Endodermal cell (in vitro differentiated cells): ENCODE measurements around the gene DSCAML1. TPM values are rescaled to one million over a fixed set of nuclear protein-coding genes. Genes with fewer than 3 reads are reported as not detected.

Experiments used
- DNase-seq: peaks from one replicate; pipeline ENCODE4 v3.0.0-alpha.2; 2017
- H3K27ac ChIP-seq: 2 replicates; pipeline ENCODE4 v1.5.1; 2013; ENCODE audit warnings: mild to moderate bottlenecking, low read depth, low read length, moderate library complexity
- H3K27me3 ChIP-seq: 2 replicates; pipeline ENCODE4 v1.6.1; 2013; ENCODE audit warnings: mild to moderate bottlenecking, low read length, moderate library complexity; ENCODE audit not compliant: insufficient read depth, control insufficient read depth, poor library complexity, severe bottlenecking
- H3K36me3 ChIP-seq: 2 replicates; pipeline ENCODE4 v1.7.0; 2013; ENCODE audit warnings: mild to moderate bottlenecking, low read length, moderate library complexity; ENCODE audit not compliant: control insufficient read depth, insufficient read depth
- H3K4me1 ChIP-seq: one replicate; pipeline ENCODE4 v1.7.0; 2013; ENCODE audit warnings: low read length; ENCODE audit not compliant: control insufficient read depth, insufficient read depth
- H3K4me3 ChIP-seq: 2 replicates; pipeline ENCODE4 v1.5.1; 2013; ENCODE audit warnings: mild to moderate bottlenecking, low read length, moderate library complexity
- H3K9ac ChIP-seq: 2 replicates; pipeline ENCODE4 v1.6.1; 2013; ENCODE audit warnings: mild to moderate bottlenecking, low read length, moderate library complexity; ENCODE audit not compliant: poor library complexity, severe bottlenecking; ENCODE audit errors: extremely low read depth
- H3K9me3 ChIP-seq: 2 replicates; pipeline ENCODE4 v1.6.1; 2013; ENCODE audit warnings: mild to moderate bottlenecking, low read length, moderate library complexity; ENCODE audit not compliant: control insufficient read depth
- H3K27ac Mint-ChIP-seq: 2 replicates; pipeline ENCODE4 v1.8.0; 2020; ENCODE audit warnings: mixed read lengths
- H3K27me3 Mint-ChIP-seq: 2 replicates; pipeline ENCODE4 v1.8.0; 2021; ENCODE audit warnings: mild to moderate bottlenecking, mixed read lengths; ENCODE audit not compliant: insufficient read depth
- H3K36me3 Mint-ChIP-seq: 2 replicates; pipeline ENCODE4 v1.8.0; 2020; ENCODE audit warnings: low read depth, mixed read lengths
- H3K4me1 Mint-ChIP-seq: 2 replicates; pipeline ENCODE4 v1.8.0; 2020; ENCODE audit warnings: mixed read lengths
- H3K4me3 Mint-ChIP-seq: 2 replicates; pipeline ENCODE4 v1.8.0; 2020; ENCODE audit warnings: mild to moderate bottlenecking, moderate library complexity, mixed read lengths
- H3K9me3 Mint-ChIP-seq: 2 replicates; pipeline ENCODE4 v1.8.0; 2020; ENCODE audit warnings: mild to moderate bottlenecking, mixed read lengths
- CTCF ChIP-seq: fragments of 200-600 bp; sonication (generic); conservative IDR thresholded peaks from 2 replicates; pipeline ENCODE4 v1.5.0; 2021; ENCODE audit warnings: antibody characterized with exemption, mild to moderate bottlenecking
- WGBS, 2 experiments: methylation state at CpG; one replicate each; pipeline versions ENCODE4 v1.1.5 to v1.1.7; 2013; ENCODE audit warnings: missing lambda C conversion rate in 2 of 2, mixed read lengths in 1 of 2; ENCODE audit not compliant: insufficient coverage in 1 of 2, insufficient read length in 1 of 2; 5-methylcytosine and 5-hydroxymethylcytosine counted together
- total RNA-seq, 2 donors: library from RNA; stranded (reverse); fragmentation: NEBNext Ultra II Directional in 1 of 2; extraction: Animal tissue kit (Norgen Biotek cat#: 25700) in 1 of 2; gene quantifications; 2 replicates in 1 of 2; 3 replicates in 1 of 2; pipeline ENCODE4 v1.2.1, GENCODE V29; 2021

Gene DSCAML1
- total RNA-seq, 2 donors from 2014 or later: 5.6 to 10.9 TPM

- H3K36me3 ChIP-seq: peaks cover 32% of the 10 kb centered on the region
- H3K9me3 ChIP-seq: no peaks in the 10 kb centered on the region
- H3K9me3 Mint-ChIP-seq: peaks cover under 1% of the 10 kb centered on the region
- H3K27me3 Mint-ChIP-seq: no peaks in the 10 kb centered on the region
- H3K4me1 Mint-ChIP-seq: peaks cover 29% of the 10 kb centered on the region
- no peak overlapping the region for H3K4me3 Mint-ChIP-seq
- peaks cover 10% of the 10 kb centered on the region for H3K4me1 ChIP-seq
- H3K9ac ChIP-seq: no peak overlapping the region
- DNase-seq: no peak
- no peaks in the 10 kb centered on the region for H3K27me3 ChIP-seq
- TF ChIP-seq CTCF: no peak
- peaks cover 28% of the 10 kb centered on the region for H3K36me3 Mint-ChIP-seq
- 85 to 100% methylated on average over 3 to 10 of the region's 10 CpGs for WGBS, 2 experiments
- H3K4me3 ChIP-seq: no peak overlapping the region
- H3K27ac Mint-ChIP-seq: no peak overlapping the region
- H3K27ac ChIP-seq: no peak overlapping the region
Measured at GRCh38 chr11:117412176-117412575, 384.8 kb downstream of the DSCAML1 start.

- H3K36me3 ChIP-seq: peaks cover 32% of the 10 kb centered on the region
- TF ChIP-seq CTCF: no peak
- peaks cover under 1% of the 10 kb centered on the region for H3K9me3 ChIP-seq
- no peak overlapping the region for H3K4me3 Mint-ChIP-seq
- no peaks in the 10 kb centered on the region for H3K27me3 Mint-ChIP-seq
- H3K9ac ChIP-seq: no peak overlapping the region
- H3K27ac Mint-ChIP-seq: no peak overlapping the region
- H3K9me3 Mint-ChIP-seq: peaks cover 5% of the 10 kb centered on the region
- H3K4me3 ChIP-seq: no peak overlapping the region
- H3K27me3 ChIP-seq: no peaks in the 10 kb centered on the region
- 90 to 92% methylated on average over 2 to 9 of the region's 10 CpGs for WGBS, 2 experiments
- H3K4me1 Mint-ChIP-seq: peaks cover 25% of the 10 kb centered on the region
- peaks cover 33% of the 10 kb centered on the region for H3K36me3 Mint-ChIP-seq
- H3K4me1 ChIP-seq: peaks cover 6% of the 10 kb centered on the region
- peak; percentile 66 for DNase-seq
- H3K27ac ChIP-seq: no peak overlapping the region
Measured at GRCh38 chr11:117411736-117412135, 385.3 kb downstream of the DSCAML1 start.

DNA sequence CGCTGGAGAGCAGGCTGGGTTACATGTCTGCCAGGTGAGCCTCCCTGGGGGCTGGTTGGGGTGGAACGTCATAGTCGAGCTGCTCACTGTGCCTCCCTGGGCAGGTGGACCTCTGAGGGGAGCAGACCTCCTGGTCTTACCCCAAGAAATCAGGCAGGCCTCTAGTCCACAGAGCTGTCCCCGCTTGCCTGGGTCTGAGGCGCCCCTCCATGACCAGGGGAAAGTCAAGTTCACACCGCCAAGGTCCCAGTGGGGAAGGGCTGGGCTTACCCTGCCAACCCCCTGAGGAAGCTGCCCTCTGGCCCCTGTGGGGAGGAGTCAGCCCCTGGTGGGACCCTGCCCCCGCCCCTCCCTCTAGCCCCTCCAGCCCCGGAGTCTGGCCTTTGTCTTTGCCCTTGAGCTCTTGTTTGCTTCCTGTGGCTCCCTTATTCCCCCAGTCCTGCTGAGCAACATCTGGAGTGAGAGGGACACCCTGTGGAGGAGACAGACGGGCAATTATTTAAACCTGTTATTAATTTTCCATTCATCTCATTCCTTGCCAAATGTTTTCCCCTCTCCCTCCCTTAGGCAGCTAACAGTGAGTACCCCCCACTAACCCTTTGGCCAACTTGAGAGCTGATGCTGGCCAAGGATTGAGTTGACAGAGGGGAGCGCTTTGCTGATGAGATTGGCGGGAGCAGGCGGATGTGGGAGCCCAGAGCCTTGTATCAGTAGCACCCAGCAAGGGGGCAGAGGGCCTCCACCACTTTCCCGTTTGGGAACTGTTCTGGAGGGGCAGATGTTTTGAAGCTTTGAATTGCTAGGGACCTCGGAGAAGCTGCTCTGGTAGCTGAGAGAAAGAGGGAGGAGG lies 385.9 kb downstream of the DSCAML1 start:
- Mint-ChIP-seq H3K9me3 (peaks cover 12% of the 10 kb centered on the region), H3K36me3 (peaks cover 39% of the 10 kb centered on the region), H3K4me3 (no peak overlapping the region), H3K27ac (peak overlapping the region; percentile 74), H3K27me3 (no peaks in the 10 kb centered on the region), H3K4me1 (peaks cover 19% of the 10 kb centered on the region)
- peaks cover 36% of the 10 kb centered on the region for H3K36me3 ChIP-seq
- no peak for TF ChIP-seq CTCF
- peaks cover 7% of the 10 kb centered on the region for H3K9me3 ChIP-seq
- DNase-seq: peak; percentile 71
- no peaks in the 10 kb centered on the region for H3K27me3 ChIP-seq
- 70 to 87% methylated on average over 7 to 14 of the region's 14 CpGs for WGBS, 2 experiments
- H3K27ac ChIP-seq: peak overlapping the region; percentile 3
- no peak overlapping the region for H3K4me3 ChIP-seq
- no peak overlapping the region for H3K9ac ChIP-seq
- H3K4me1 ChIP-seq: peaks cover 2% of the 10 kb centered on the region
